ENCODE measurements around the gene LAD1.

The LAD1 gene

GRCh38 chr1:201360486-201360885 is 38.6 kb downstream of the LAD1 start:
- DNase-seq (ENCODE audit: low read depth) = no peak
- no peak overlapping the region for H3K4me3 ChIP-seq (ENCODE audit: low read depth, low read length)
- in situ Hi-C loops (cut with HindIII; ENCODE audit: low sequenced_read_pairs) = no loop called here
- TF ChIP-seq, protein P1, sequence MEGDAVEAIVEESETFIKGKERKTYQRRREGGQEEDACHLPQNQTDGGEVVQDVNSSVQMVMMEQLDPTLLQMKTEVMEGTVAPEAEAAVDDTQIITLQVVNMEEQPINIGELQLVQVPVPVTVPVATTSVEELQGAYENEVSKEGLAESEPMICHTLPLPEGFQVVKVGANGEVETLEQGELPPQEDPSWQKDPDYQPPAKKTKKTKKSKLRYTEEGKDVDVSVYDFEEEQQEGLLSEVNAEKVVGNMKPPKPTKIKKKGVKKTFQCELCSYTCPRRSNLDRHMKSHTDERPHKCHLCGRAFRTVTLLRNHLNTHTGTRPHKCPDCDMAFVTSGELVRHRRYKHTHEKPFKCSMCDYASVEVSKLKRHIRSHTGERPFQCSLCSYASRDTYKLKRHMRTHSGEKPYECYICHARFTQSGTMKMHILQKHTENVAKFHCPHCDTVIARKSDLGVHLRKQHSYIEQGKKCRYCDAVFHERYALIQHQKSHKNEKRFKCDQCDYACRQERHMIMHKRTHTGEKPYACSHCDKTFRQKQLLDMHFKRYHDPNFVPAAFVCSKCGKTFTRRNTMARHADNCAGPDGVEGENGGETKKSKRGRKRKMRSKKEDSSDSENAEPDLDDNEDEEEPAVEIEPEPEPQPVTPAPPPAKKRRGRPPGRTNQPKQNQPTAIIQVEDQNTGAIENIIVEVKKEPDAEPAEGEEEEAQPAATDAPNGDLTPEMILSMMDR (IDR thresholded peaks at IDR 0.05; ENCODE audit: low read depth, low read length, missing control alignments) = no peak

DNA sequence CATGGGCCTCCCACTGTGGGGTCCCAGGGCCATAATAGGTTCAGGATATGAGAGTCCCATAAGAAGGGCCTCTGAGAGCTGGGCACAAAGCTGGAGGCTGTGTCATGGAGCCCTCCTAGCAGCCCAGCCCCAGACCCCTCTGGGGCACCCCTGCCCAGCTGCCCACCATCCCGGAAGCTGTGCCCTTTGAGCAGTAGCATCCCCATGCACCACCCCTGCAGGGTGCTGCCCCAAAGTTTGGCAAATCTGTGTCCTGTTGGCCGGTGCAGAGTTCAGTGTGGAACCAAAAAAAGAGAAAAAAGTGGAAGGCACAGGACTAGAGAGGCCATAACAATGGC is 39.3 kb downstream of the LAD1 start:
- H3K4me3 ChIP-seq (ENCODE audit: low read depth, low read length) = no peak overlapping the region
- no peak for DNase-seq (ENCODE audit: low read depth)
- in situ Hi-C loops (cut with HindIII; ENCODE audit: low sequenced_read_pairs) = loop anchor here (5.0 kb wide), 1 partner anchor 83 kb away; no protein-coding TSS in a partner anchor
- TF ChIP-seq, protein P1 (IDR thresholded peaks at IDR 0.05; ENCODE audit: low read depth, low read length, missing control alignments) = no peak

GRCh38 chr1:201359031-201359872 is 39.9 kb downstream of the LAD1 start:
- DNase-seq (ENCODE audit: low read depth) = no peak
- TF ChIP-seq, protein P1 (IDR thresholded peaks at IDR 0.05; ENCODE audit: low read depth, low read length, missing control alignments) = no peak
- no peak overlapping the region for H3K4me3 ChIP-seq (ENCODE audit: low read depth, low read length)

GRCh38 chr1:201358596-201358995 is 40.5 kb downstream of the LAD1 start:
- no peak for DNase-seq (ENCODE audit: low read depth)
- no peak overlapping the region for H3K4me3 ChIP-seq (ENCODE audit: low read depth, low read length)
- TF ChIP-seq, protein P1 (IDR thresholded peaks at IDR 0.05; ENCODE audit: low read depth, low read length, missing control alignments) = no peak
- in situ Hi-C loops (cut with HindIII; ENCODE audit: low sequenced_read_pairs) = loop anchor here (5.0 kb wide), 1 partner anchor 81 kb away; no protein-coding TSS in a partner anchor

More at GRCh38 chr1:201359031-201359872, 39.9 kb downstream of the LAD1 start:
- in situ Hi-C loops (cut with HindIII; ENCODE audit: low sequenced_read_pairs) = loop anchor here (5.0 kb wide), 1 partner anchor 82 kb away; no protein-coding TSS in a partner anchor

- no peak overlapping the region for H3K4me3 ChIP-seq (ENCODE audit: low read depth, low read length)
- DNase-seq (ENCODE audit: low read depth) = no peak
- TF ChIP-seq, protein P1 (IDR thresholded peaks at IDR 0.05; ENCODE audit: low read depth, low read length, missing control alignments) = no peak
- in situ Hi-C loops (cut with HindIII; ENCODE audit: low sequenced_read_pairs) = loop anchor here (5.0 kb wide), 1 partner anchor 80 kb away; no protein-coding TSS in a partner anchor
Measured at GRCh38 chr1:201357636-201358348, 41.3 kb downstream of the LAD1 start.

DNA sequence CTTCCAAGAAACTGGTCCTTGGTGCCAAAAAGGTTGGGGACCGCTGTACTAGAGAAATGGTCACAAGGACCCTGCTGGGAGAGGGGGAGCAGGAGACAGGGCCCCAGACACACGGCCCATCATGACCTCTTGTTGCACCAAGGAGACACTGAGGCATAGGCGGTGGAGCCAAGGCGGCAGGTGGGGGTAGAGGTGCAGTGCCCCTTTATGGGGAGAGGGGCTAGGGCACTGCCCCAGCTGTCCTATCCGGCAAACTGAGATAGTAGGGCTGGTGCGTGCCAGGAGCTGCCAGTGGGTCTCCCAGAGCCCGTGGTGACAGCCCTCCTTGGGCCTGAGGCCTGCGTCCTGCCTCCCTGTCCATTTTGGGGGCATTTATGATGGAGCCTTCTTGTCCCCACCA is 41.9 kb downstream of the LAD1 start:
- DNase-seq (ENCODE audit: low read depth) = no peak
- TF ChIP-seq, protein P1 (IDR thresholded peaks at IDR 0.05; ENCODE audit: low read depth, low read length, missing control alignments) = no peak
- no peak overlapping the region for H3K4me3 ChIP-seq (ENCODE audit: low read depth, low read length)
- in situ Hi-C loops (cut with HindIII; ENCODE audit: low sequenced_read_pairs) = loop anchor here (5.0 kb wide), 1 partner anchor 80 kb away; no protein-coding TSS in a partner anchor
